Stimulated activated CD8-positive, alpha-beta memory T cell treated with anti-CD3 and anti-CD28 coated beads, Interleukin-12 subunit alpha, Interleukin-12 subunit beta, amount 100 ng/mL, for 4 hours (primary cell): ENCODE results near the gene FLYWCH2.

Source experiments
- DNase-seq: peaks from one replicate; pipeline ENCODE4 v3.0.0-alpha.2; 2020; ENCODE audit warnings: low read depth

Gene FLYWCH2

DNA sequence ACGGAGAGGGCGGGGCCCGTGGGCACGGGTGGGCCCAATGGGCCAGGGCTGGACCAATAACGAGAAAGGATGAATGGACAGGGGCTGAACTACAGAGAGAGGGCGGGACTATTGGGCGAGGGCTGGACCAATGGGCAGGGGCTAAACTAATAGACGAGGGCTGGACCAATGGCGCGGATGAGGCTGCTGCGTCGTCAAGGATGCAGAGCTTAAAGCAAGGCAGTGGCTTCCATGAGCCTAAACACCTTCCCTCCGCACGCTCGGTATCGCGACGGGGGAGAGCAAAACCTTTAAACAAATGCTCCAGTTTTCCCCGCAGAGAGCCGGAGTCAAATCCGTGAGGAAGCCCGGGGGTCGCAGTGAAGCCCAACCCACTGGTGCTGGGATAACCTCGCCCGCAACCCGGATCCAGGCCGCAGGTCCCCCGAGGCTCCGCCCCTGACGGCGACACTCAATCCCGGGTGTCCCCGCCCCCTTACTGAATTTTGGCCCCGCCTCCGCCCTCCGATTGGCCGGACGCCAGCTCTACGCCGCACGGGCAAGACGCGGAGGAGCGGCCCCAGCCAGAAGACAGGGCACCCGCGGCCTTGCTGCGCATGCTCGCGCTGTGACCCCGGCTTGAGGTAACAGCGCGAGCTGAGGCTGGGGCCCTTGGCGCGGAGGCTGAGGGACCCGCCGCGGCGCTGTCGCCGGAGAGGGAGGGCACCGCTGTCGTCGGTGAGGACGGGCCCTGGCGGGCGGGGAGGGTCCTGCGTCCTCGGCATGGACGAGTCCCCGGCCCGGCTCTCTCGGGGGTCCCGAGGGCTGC, at the start of gene FLYWCH2:
FLYWCH2 (plus strand) TSS at position 566 of the 808 bp plus-strand sequence. CDS start 13,235 bp downstream, outside the sequence.
- DNase-seq, result peak; percentile 99

GRCh38 chr16:2833776-2834175, 49.2 kb upstream of the FLYWCH2 start:
- no peak for DNase-seq

DNA sequence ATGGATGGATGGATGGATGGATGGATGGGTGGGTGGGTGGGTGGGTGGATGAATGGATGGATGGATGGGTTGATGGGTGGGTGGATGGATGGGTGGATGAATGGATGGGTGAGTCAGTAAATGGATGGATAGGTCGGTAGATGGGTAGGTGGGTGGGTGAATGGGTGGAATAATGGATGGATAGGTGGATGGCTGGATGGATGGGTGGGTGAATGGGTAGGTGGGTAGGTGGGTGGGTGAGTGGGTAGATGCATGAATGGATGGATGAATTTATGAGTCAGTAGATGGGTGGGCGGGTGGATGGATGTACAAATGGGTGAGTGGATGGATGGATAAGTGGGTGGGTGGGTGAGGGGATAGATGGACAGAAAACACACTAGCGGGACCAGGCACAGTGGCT, 48.0 kb upstream of the FLYWCH2 start:
- DNase-seq, result no peak

- DNase-seq, result no peak
Measured at GRCh38 chr16:2835638-2836493, 47.1 kb upstream of the FLYWCH2 start.

GRCh38 chr16:2836646-2837508, 46.1 kb upstream of the FLYWCH2 start:
- no peak for DNase-seq

DNA sequence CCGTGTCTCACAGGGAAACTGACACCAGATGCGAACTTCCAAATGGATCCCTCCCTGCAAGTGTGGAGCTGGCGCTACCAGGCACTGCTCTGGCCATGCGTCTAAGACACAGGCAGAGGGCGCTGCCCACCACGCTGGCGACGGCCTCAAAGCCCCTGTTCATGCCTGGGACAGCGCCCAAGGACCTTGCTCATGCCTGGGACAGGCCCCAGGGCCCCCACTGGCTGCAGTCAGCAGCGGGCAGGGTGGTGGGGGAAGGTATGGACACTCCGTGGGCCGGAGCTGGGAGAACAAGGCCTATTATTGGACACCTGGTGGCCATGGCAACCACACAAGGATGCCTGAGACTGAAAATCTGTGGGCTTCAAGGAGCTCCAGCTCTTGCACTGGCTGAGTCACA, 44.1 kb upstream of the FLYWCH2 start:
- DNase-seq, result peak; percentile 26

DNA sequence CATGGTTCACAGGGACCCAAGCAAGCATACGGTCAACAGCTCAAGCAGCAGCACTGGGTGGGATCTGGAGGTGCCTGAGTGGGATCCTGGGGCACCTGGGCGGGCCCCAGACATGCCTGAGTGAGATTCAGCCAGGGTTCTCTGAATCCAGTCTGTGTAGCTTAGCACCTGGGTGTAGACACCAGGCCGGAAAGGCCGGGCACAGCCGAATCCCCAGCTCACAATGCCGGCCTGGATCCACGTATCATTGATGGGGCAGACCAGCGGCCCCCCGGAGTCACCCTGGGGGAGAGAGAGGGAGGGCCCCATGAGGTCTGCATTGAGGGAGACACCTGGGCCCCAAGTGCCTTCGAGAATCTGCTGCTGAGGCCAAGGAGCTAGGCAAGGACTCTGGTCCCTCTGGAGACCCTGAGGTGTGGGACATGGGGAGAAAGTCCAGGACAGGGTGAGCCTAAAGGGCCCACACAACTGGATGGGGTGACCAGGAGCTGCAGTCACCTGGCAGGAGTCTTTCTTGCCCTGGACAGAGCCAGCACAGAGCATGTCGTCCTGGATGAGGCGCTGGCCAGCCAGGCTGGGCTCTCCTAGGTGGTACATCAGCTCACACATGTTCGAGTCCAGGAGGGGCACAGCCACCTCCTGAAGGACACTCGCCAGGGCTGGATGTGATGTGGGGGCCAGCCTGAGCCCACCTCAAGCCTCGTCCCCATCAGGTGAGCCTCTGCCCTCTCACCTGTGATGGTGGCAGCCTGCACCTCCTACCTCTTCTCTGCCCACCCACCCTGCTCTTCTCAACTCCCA, 43.2 kb upstream of the FLYWCH2 start:
- no peak for DNase-seq

- DNase-seq, result no peak
Measured at GRCh38 chr16:2840914-2841313, 42.1 kb upstream of the FLYWCH2 start.

GRCh38 chr16:2841606-2842339, 41.2 kb upstream of the FLYWCH2 start:
- DNase-seq, result no peak

GRCh38 chr16:2842340-2843000, 40.5 kb upstream of the FLYWCH2 start:
- DNase-seq, result peak; percentile 51

DNA sequence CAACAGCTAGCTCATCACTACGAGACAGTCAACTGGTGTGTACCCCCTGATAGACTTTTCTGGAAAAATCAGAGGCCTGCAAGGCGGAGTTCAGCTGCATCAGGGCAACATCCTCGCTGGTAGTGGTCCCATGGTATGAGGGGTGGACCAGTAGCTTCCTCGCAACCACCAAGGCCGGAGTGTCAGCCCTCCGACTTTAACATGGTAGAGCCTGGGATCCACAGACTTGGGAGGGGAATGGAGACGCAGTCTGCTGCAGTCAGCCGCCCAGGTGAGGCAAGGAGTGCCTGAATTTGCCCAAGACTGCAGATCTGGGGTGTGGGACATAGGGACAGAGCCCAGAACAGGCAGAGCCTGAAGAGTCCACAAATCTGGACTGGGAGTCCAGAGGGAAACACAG, 39.5 kb upstream of the FLYWCH2 start:
- no peak for DNase-seq

DNA sequence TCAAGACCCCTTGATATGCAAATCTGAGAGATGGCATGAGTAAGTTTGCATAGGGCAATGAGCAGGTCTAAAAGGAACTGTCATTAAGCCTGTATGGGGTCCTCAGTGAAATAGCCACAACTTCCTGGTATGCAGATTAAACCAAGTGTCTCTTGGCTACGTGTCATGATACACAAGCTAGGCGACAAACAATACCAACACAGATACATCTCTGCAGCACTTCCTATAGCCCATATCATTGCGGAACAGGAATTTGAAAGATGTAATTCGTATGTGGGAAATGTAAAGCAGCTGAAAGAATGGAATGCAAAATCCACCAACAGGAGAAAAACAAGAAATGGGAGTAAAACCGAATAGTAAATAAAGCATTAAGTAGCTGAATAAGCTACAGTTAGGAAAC, 37.9 kb upstream of the FLYWCH2 start:
- no peak for DNase-seq

- DNase-seq, result no peak
Measured at GRCh38 chr16:2846511-2847310, 36.3 kb upstream of the FLYWCH2 start.

DNA sequence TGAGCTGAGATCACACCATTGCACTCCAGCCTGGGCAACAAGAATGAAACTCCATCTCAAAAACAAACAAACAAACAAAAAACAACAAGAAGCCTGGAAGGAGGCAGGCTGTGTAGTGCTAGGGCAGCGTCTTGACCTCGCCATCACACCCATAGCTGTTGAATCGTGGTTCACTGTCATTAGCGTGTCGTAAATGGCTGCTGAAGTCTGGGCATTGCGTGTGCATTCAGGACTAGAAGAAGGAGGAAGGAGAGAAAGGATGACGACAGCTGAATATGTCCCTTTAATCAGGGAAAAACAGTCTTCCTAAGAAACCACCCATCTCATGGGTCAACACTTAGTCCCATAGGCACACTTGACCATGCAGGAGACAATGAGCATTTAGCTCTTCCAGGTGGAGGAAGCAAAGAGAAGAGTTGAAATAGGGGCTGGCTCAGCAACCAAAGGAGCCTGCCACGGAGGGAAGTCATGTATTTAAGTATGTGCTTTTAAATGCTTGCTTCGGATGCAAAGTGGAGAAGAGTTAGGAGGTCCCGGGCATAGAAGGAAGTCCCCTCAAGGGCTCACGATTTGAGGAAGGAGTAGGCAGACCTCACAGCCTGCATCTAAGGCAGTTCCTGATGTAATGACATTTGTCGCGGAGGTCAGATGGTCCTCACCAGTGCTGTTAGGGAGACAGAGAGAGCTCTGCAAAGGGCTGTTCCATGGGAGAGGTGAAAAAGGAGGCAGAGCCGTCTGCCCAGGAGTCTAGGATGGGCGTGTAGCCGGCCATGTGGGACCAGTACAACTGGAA, 33.9 kb upstream of the FLYWCH2 start:
- DNase-seq, result no peak

- DNase-seq, result no peak
Measured at GRCh38 chr16:2852003-2852730, 30.8 kb upstream of the FLYWCH2 start.

DNA sequence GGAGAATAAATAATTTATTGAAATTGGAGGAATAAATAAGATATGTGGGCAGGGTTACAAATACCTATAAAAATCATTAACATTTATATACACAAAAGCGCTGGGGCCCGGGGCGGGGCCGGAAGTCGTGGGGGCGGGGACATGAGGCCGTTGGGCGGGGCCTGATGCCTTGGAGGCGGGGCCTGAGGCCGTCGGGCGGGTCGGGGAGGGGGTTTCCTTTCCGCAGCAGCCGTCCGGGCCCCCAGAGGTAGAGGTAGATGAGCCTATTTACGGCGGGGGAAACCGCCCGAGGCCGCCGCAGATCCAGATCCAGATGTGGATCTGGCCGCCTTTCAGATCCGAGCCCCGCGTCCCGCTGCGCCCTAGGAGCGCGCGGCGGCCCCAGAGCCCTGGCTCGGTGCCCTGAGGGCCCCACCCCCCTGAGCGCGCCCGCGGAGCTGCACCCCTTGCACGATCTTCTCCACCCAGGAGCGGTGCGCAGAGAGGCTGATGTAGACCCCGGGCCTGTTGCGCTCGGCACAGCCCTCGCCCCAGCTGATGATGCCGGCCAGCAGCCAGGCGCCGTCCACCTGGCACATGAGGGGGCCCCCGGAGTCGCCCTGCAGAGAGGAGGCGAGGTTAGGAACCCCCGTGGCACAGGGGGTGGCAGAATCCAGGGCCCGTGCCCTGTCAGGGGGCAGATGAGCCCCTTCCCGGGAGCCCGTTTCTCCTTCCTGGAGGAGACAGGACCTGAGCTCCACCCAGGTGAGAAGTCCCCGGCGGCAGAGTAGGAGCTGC, 30.1 kb upstream of the FLYWCH2 start:
- DNase-seq, result no peak

GRCh38 chr16:2853531-2854073, 29.4 kb upstream of the FLYWCH2 start:
- no peak for DNase-seq
